NCI-H146 treated with DMSO at 0.1 percent for 48 hours (cell line): ENCODE data around the gene STT3B.
"Not testable (repeated sequence)": the region's sequence is repeated elsewhere in the genome, so short reads cannot be mapped to it uniquely, and the experiment has no call there.

Experiments used
- DNase-seq: peaks from one replicate; lab custom pipeline; 2025; ENCODE audit not compliant: unreplicated experiment; lab: John Stamatoyannopoulos, UW

Gene STT3B

GRCh38 chr3:31592764-31593163, 60.0 kb downstream of the STT3B start:
- no peak for DNase-seq

GRCh38 chr3:31596176-31596575, 63.5 kb downstream of the STT3B start:
- no peak for DNase-seq

DNA sequence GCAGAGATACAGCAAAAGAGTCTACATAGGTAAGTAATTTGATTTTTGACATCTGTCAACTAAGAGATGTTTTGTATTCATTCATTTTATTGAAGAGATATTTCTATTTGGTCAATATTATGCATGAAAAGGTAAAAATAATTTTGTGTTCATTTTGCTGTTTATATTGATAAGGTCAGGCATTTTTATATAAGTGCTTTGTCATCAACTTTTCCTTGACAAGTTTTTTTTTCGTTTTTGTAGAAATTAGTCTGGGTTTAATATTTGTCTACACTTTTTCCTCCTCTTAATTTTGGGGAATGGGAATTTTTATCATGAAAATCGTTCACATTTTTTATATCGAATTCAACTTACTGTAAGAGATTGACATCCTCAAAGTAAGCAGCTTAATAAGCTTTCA, 67.7 kb downstream of the STT3B start:
- no peak for DNase-seq

GRCh38 chr3:31605333-31605732, 72.6 kb downstream of the STT3B start:
- DNase-seq, result not testable (repeated sequence)

- DNase-seq, result no peak
Measured at GRCh38 chr3:31606453-31606852, 73.7 kb downstream of the STT3B start.

- no peak for DNase-seq
Measured at GRCh38 chr3:31610700-31611275, 78.1 kb downstream of the STT3B start.

DNA sequence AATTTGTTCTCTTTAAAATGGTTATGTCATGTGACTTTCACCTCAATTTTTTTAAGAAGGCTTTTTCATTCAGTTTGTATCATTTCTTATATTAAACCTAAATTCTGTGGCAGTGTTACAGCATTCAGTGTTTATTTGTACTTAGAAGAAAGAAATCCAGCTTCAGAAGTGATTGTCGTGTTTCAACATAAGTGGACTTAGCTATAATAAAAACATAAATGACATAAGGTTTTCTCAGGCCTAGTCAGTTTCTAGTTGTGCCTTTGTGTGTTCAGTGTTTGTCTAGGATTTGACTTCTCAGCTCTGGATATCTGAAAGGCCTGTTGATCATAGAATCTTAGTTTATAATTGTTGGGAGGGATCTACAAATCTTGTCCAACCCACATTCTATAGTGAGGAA, 80.5 kb downstream of the STT3B start:
- no peak for DNase-seq

DNA sequence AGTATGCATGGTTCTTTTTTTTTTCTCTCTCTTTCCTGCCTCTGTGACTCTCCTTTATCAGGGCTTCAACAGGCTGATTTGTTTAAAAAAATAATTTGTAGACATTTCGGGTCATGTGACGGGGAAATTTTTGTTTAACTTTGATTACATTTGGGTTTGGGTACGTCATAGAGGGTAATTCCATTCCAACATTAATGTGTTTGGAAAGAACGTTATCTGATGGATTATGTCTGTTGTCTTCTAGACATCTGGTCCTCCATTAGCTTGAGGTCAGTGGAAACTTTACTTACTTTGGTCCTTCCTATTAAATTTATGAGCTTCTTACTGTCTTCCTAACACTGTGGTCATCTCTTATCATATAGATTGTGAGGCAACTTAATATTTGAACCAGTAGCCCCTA, 80.9 kb downstream of the STT3B start:
- no peak for DNase-seq

DNA sequence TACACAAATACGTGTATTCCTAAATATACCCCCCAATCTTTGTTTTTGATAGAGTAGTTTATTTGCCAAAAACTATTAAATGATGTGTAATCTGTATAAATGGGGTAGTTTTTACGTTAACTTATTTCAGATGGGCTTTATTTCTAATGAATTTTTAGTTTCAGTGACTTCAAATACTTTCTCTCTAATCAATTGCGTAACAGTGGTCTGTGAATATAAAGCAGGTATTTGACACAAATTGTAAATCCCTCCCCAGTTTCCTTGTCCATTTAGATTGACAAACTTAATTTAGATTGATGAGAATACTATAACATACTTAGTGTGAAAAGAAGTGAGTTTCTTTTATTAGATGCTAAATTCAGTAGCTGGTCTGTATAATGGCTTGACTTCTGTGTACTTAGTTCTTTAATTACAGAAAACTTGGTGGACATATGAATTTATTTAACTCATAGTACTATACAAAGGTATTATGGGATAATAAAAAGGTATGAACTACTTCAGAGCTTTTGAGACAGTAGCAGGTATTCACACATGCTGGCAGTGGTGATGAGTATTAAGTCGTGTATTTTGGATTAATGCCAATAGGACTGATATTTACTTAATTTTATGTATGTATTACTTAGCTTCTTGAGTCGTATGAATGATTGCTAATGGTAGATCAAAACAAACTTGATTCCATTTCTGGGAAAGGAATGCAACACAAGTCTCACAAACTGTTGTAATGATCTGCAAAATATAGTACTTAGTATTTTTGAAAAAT, 81.6 kb downstream of the STT3B start:
- peak; percentile 20 for DNase-seq

DNA sequence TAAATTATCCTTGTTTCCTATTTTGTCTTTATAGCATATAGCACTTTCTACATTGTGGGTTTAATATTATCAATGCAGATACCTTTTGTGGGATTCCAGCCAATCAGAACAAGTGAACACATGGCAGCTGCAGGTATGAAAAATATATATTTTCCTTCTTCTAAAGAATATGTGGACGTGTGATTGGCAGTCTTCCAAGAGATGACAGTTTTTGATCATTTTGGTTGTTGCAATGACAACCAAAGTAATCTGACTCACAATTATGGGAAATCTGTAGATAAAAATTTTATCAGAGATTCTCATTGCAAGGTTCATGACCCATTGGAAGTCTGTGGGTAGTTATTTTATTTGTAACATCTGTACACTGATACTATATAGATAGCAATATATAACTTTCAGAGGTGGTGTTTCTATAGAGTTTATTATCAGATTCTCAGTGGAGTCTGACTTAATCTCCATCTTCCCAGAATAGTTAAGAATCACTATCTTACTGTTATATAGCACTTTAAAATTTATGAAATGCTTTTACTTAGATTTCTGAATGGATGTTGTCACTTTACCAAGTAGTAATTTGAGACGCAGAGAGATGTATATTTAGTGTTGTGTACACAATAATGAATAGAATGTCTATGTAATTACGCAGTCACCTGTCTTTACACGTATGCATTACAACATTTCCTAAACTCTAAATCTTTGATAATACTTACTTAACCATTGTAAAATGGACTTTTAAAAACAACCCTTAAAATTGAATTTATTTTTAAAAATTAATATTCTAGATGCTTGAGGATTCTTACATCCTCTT, 82.5 kb downstream of the STT3B start:
- peak; percentile 59 for DNase-seq

DNA sequence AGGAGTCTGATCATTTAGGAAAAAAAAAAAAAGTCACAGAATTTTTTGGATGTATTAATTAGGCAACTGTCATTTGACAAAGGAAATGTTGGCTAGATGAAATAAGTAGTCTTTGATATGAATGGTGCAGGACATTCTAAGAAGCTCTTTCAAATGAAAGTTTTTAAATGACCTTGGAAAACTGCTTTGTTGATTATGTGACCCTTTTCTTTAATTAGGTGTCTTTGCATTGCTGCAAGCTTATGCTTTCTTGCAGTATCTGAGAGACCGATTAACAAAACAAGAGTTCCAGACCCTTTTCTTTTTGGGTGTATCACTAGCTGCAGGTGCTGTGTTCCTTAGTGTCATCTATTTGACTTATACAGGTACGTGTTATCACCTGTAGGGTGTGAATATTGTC, 84.0 kb downstream of the STT3B start:
- DNase-seq, result no peak

GRCh38 chr3:31620656-31621055, 87.9 kb downstream of the STT3B start:
- no peak for DNase-seq

DNA sequence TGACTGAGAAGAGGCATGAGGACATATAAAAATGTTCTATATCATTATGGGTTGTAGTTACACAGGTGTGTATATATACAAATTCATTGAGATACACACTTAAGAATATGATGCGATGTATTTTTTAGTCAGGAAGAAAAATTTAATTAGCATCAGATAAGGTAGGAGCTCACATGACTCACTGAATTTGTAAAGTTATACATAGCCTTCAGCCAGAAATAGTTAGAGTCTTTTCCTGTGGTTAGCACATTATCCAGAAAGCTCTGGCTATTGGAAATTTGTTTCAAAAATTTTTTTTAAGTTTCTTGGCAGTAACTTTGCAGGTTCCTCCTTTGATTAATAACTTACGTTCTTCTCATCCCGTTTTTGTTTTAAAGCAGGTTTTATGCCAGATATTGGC, 88.6 kb downstream of the STT3B start:
- no peak for DNase-seq

GRCh38 chr3:31622636-31623288, 90.0 kb downstream of the STT3B start:
- no peak for DNase-seq

GRCh38 chr3:31624083-31624709, 91.5 kb downstream of the STT3B start:
- DNase-seq, result no peak

GRCh38 chr3:31625358-31625757, 92.6 kb downstream of the STT3B start:
- no peak for DNase-seq

DNA sequence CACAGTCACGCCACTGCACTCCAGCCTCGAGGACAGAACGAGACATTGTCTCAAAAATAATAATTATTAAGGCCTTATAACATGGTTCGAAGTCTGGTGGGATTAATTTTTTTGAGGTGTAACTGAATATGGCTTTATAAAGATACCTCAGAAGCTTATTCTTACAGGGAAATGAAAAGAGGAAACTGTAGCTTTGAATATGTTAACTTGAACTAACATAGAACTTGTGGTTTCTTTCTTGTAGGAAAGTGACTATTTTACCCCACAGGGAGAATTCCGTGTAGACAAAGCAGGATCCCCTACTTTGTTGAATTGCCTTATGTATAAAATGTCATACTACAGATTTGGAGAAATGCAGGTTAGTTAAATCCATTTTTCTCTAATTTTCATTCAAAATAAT, 96.3 kb downstream of the STT3B start:
- DNase-seq, result no peak

GRCh38 chr3:31634476-31634875, 101.8 kb downstream of the STT3B start:
- no peak for DNase-seq

DNA sequence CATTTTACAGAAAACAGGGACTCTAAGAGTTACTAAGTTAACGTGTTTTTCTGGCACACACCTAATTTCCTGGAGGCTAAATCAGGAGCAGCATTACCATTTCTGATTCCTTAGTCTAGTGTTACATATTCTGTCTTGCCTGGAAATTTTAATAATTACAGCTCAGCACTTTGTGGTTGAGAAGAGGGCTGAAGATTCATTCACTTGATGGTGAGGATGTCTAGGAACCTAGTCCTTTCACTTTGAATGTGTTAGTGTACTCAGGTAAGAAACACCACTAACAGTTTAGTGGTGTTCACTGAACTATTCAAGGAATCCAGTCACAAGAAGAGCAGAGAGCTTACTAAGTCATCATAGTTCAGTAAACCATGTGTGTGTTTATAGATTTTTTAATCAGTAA, 102.8 kb downstream of the STT3B start:
- DNase-seq, result no peak

- DNase-seq, result no peak
Measured at GRCh38 chr3:31636049-31636448, 103.3 kb downstream of the STT3B start.
